Neural progenitor cell (in vitro differentiated cells): ENCODE data around the gene IBA57.

Source experiments
- EZH2 ChIP-seq: fragments of 200-600 bp; sonication (generic); IDR thresholded peaks from 2 replicates; pipeline ENCODE4 v1.6.1; 2017; ENCODE audit warnings: antibody characterized with exemption, mild to moderate bottlenecking, moderate library complexity
- EZH2phosphoT487 ChIP-seq: fragments of 200-600 bp; sonication (generic); IDR thresholded peaks from 2 replicates; pipeline ENCODE4 v1.6.1; 2017; ENCODE audit warnings: antibody characterized with exemption
- TF ChIP-seq, protein P1 (sequence below): fragments of 200-600 bp; sonication (generic); IDR thresholded peaks from 2 replicates; pipeline ENCODE4 v1.5.1; 2017; ENCODE audit warnings: antibody characterized with exemption, mild to moderate bottlenecking

DNA sequence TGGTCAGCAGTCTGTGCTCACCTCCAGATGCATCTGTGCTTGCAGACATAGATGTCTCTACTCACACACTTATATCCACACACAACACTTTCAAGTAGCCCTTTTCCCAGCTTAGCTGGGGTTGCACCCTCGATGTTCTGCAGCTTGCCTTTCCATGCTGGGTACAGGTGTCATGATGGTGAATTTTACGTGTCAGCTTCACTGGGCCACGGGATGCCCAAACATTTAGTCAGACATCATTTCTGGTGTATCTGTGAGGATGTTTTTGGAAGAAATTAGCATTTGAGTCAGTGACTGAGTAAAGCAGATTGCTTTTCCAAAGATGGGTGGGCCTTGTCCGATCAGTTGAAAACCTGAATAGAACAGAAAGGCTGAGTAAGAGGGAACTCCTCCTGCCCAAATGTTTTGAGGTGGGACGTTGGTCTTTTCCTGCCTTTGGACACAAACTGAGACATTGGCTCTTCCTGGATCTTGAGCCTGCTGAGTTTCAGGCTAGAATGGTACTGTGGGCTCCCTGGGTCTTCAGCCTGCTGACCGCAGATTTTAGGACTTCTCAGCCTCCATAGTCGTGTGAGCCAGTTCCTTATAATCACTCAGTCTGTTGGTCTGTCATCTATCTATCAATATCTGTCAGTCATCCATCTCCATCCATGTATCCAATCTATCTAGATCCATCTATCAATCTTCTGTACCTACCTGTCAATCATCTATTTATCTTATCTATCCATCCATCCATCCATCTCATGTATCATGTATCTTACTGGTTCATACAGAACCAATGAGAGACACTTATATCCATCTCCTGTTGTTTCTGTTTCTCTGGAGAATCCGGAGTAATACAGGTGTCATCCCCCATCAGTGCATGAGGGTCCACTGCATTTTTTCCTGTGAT is 29.6 kb downstream of the IBA57 start:
- TF ChIP-seq EZH2 (no peak), EZH2phosphoT487 (no peak)
- TF ChIP-seq, protein P1, sequence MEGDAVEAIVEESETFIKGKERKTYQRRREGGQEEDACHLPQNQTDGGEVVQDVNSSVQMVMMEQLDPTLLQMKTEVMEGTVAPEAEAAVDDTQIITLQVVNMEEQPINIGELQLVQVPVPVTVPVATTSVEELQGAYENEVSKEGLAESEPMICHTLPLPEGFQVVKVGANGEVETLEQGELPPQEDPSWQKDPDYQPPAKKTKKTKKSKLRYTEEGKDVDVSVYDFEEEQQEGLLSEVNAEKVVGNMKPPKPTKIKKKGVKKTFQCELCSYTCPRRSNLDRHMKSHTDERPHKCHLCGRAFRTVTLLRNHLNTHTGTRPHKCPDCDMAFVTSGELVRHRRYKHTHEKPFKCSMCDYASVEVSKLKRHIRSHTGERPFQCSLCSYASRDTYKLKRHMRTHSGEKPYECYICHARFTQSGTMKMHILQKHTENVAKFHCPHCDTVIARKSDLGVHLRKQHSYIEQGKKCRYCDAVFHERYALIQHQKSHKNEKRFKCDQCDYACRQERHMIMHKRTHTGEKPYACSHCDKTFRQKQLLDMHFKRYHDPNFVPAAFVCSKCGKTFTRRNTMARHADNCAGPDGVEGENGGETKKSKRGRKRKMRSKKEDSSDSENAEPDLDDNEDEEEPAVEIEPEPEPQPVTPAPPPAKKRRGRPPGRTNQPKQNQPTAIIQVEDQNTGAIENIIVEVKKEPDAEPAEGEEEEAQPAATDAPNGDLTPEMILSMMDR: no peak
